Ishikawa (cell line): ENCODE measurements around the gene TPK1.
A peak's percentile ranks its signal among the peaks of the same experiment; 100 is the strongest.

ENCODE experiments used
- CEBPB ChIP-seq: IDR thresholded peaks from 2 replicates; pipeline ENCODE4 v1.6.1; 2012
- CREB1 ChIP-seq: IDR thresholded peaks from 2 replicates; pipeline ENCODE4 v1.6.1; 2012; ENCODE audit warnings: low read depth
- EGR1 ChIP-seq: IDR thresholded peaks from 2 replicates; pipeline ENCODE4 v1.6.1; 2012
- EP300 ChIP-seq: IDR thresholded peaks from 2 replicates; pipeline ENCODE4 v1.6.1; 2012; ENCODE audit warnings: borderline replicate concordance
- FOXM1 ChIP-seq: IDR thresholded peaks from 2 replicates; pipeline ENCODE4 v1.6.1; 2012; ENCODE audit warnings: low read depth, borderline replicate concordance
- NFIC ChIP-seq: IDR thresholded peaks from 2 replicates; pipeline ENCODE4 v1.6.1; 2012
- RAD21 ChIP-seq: IDR thresholded peaks from 2 replicates; pipeline ENCODE4 v1.6.1; 2012; ENCODE audit warnings: low read depth
- TAF1 ChIP-seq: IDR thresholded peaks from 2 replicates; pipeline ENCODE4 v1.6.1; 2012; ENCODE audit warnings: low read depth, mild to moderate bottlenecking
- TCF12 ChIP-seq: IDR thresholded peaks from 2 replicates; pipeline ENCODE4 v1.6.1; 2012; ENCODE audit warnings: low read depth
- TEAD4 ChIP-seq: IDR thresholded peaks from 2 replicates; pipeline ENCODE4 v1.6.1; 2012
- YY1 ChIP-seq: IDR thresholded peaks from 2 replicates; pipeline ENCODE4 v1.6.1; 2012; ENCODE audit warnings: low read depth
- ZBTB7A ChIP-seq: IDR thresholded peaks from 2 replicates; pipeline ENCODE4 v1.6.1; 2012; ENCODE audit warnings: low read depth
- TF ChIP-seq, protein P1 (sequence below): IDR thresholded peaks from 2 replicates; pipeline ENCODE4 v1.6.1; 2012
- TF ChIP-seq, protein P2 (sequence below): IDR thresholded peaks from 2 replicates; pipeline ENCODE4 v1.6.1; 2012; ENCODE audit warnings: low read depth, mild to moderate bottlenecking
- TF ChIP-seq, protein P3 (sequence below): IDR thresholded peaks from 2 replicates; pipeline ENCODE4 v1.6.1; 2012

Gene TPK1

DNA sequence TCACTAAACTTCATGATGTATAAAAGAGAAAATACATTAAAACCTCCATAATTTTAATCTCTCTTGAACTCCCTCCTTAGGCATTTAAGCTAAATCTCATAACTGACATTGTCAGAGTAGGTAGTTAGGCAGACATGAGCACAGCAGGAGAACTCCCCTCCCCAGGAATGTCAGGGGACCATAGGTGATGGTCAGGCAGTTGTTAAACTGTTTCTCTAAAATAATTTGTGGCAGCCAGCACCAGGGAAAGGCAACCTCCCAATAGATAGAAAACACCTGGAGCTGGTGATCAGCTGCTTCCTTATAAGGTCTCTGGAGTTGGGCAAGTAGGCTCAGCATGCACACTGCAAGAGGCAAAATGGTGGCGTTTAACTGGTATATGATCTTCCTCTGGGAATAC lies 73.0 kb downstream of the TPK1 start:
- TF ChIP-seq TAF1 (no peak), EGR1 (no peak), NFIC (no peak), EP300 (no peak), CEBPB (no peak), ZBTB7A (no peak), YY1 (no peak), RAD21 (no peak)
- TF ChIP-seq, protein P1, sequence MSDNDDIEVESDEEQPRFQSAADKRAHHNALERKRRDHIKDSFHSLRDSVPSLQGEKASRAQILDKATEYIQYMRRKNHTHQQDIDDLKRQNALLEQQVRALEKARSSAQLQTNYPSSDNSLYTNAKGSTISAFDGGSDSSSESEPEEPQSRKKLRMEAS, result no peak
- TF ChIP-seq, protein P2, sequence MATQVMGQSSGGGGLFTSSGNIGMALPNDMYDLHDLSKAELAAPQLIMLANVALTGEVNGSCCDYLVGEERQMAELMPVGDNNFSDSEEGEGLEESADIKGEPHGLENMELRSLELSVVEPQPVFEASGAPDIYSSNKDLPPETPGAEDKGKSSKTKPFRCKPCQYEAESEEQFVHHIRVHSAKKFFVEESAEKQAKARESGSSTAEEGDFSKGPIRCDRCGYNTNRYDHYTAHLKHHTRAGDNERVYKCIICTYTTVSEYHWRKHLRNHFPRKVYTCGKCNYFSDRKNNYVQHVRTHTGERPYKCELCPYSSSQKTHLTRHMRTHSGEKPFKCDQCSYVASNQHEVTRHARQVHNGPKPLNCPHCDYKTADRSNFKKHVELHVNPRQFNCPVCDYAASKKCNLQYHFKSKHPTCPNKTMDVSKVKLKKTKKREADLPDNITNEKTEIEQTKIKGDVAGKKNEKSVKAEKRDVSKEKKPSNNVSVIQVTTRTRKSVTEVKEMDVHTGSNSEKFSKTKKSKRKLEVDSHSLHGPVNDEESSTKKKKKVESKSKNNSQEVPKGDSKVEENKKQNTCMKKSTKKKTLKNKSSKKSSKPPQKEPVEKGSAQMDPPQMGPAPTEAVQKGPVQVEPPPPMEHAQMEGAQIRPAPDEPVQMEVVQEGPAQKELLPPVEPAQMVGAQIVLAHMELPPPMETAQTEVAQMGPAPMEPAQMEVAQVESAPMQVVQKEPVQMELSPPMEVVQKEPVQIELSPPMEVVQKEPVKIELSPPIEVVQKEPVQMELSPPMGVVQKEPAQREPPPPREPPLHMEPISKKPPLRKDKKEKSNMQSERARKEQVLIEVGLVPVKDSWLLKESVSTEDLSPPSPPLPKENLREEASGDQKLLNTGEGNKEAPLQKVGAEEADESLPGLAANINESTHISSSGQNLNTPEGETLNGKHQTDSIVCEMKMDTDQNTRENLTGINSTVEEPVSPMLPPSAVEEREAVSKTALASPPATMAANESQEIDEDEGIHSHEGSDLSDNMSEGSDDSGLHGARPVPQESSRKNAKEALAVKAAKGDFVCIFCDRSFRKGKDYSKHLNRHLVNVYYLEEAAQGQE, result no peak

DNA sequence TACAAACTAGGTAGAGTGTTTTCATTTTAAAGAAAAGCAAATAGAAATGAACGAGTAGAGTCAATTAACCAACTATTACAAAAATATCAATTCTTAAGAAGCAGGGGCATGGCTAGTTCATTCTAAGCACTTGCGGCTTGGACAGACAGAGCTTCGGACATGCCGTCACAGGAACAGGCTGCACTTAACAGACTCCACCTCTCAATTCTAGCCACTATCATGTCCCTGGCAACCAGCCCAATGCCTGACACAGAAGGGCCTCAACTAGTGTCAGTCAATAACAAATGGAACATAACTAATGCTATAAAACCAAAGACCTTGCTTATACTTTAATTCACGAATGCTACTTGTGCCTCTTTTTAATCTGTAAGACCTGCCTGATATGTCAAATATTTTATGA lies 74.4 kb downstream of the TPK1 start:
- TF ChIP-seq YY1 (no peak), CEBPB (no peak), ZBTB7A (no peak), CREB1 (no peak), NFIC (no peak), TEAD4 (no peak), RAD21 (no peak), EGR1 (no peak)
- TF ChIP-seq, protein P3, sequence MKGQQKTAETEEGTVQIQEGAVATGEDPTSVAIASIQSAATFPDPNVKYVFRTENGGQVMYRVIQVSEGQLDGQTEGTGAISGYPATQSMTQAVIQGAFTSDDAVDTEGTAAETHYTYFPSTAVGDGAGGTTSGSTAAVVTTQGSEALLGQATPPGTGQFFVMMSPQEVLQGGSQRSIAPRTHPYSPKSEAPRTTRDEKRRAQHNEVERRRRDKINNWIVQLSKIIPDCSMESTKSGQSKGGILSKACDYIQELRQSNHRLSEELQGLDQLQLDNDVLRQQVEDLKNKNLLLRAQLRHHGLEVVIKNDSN, result no peak
- TF ChIP-seq, protein P2, result no peak

DNA sequence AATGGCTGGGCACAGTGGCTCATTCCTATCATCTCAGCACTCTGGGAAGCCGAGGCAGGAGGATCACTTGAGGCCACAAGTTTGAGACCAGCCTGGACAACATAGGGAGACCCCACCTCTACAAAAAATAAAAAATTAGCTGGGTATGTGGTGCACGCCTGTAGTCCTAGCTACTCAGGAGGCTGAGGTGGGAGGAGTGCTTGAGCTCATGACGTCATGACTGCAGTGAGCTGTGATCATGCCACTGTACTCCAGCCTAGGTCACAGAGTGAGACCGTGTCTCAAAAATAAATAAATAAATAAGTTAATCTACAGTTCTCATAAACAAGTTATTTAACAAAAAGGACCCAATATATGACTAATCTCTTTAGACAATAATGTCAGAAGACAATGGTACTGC lies 76.2 kb downstream of the TPK1 start:
- no peak for TF ChIP-seq TCF12
- TF ChIP-seq YY1, result no peak
- no peak for TF ChIP-seq NFIC

DNA sequence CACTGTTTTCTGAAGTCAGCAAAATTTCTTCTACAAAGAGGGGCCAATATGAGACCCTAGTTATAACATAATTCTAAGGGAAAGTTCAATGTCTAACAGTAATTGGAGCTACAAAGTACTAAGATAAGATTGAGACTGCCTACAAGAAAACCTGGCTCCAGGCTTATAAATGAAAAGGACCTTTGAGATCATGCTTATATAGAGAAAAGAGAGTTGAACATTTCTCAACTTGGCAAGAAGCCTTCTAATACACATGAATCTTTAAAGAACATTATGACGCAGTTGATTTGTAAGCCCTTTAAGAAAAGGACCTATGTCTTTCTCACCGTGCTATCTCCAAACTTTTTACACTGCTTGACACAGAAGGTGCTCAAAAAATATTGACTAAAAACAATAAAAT lies 87.9 kb downstream of the TPK1 start:
- TF ChIP-seq RAD21, result no peak
- no peak for TF ChIP-seq TAF1
- no peak for TF ChIP-seq CREB1
- TF ChIP-seq FOXM1, result no peak
- no peak for TF ChIP-seq CEBPB
- TF ChIP-seq YY1, result no peak
- TF ChIP-seq, protein P1, result no peak

DNA sequence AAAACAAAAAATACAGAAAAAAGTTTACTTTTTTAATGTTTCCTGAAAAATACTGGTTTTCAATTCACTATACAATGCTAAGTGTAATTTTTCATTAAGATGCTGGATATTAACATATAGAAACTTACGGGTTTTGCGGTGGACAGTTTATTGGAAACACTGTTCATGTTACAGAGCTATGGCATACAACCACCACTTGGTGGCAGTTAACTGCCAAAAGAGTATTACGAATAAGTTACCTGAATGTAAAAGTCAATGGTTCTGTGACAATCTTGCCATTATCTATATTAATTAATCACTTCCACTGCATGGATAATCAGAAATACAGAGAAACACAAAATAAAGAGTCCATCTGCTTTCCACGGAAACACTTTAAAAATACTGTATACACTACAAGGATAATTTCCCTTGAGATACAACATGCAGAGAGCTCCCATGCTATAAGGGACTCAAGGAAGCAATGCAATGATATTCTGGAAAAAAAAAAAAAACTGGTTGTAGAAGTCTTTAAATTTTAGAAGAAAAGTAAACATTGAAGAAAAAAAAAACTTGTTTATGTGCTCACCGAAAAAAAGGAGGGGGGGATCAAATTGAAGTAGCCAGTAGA lies 97.0 kb downstream of the TPK1 start:
- TF ChIP-seq RAD21, result peak; percentile 73
- TF ChIP-seq, protein P1, result no peak
- TF ChIP-seq, protein P2, result no peak

DNA sequence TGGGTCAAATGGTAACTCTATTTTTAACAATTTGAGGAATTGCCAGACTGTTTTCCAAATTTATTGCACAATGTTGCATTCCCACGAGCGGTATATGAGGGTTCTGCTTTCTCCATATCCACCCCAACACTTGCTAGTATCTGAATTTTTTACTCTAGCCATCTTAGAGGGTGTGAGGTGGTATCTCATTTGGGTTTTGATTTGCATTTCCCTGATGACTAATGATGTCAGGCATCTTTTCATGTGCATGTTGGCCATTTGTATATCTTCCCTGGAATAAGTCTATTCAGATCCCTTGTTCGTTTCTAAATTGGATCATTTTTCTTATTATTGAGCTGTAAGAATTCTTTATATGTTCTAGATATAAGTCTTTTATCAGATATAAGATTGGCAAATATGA lies 97.7 kb downstream of the TPK1 start:
- TF ChIP-seq ZBTB7A (no peak), CEBPB (no peak), EGR1 (no peak), TCF12 (no peak), FOXM1 (no peak), RAD21 (no peak), EP300 (no peak), TEAD4 (no peak), YY1 (no peak), NFIC (no peak), TAF1 (no peak), CREB1 (no peak)
- TF ChIP-seq, protein P1, result no peak
- TF ChIP-seq, protein P2, result no peak
- TF ChIP-seq, protein P3, result no peak
